GM12878 (cell line): ENCODE results near the gene SEPTIN5. TPM values are rescaled to one million over a fixed set of nuclear protein-coding genes. Genes with fewer than 3 reads are reported as not detected.

Source experiments
- ATAC-seq: fragments of 200-7000 bp; cut with Tn5 transposase; 3 replicates; pipeline ENCODE4 v1.9.1; 2020; ENCODE audit warnings: mild to moderate bottlenecking, moderate library complexity
- BruUV-seq: library from RNA; stranded (reverse); fragments of 400-500 nt; replicated peaks from 2 replicates; lab custom pipeline; 2021; lab: Mats Ljungman, UMichigan
- CTCF ChIA-PET: fragments of 300-600 bp; sonication (Branson Sonifier 250); formaldehyde crosslinking; extraction: SDS; loops from one replicate; lab custom pipeline; 2021; ENCODE audit warnings: inconsistent platforms; lab: Yijun Ruan, JAX
- POLR2A ChIA-PET: fragments of 350-600 bp; formaldehyde crosslinking; extraction: SDS; loops from one replicate; lab custom pipeline; 2021; ENCODE audit warnings: inconsistent platforms; lab: Charles Lee
- RAD21 ChIA-PET: fragments of 300-600 bp; sonication (Branson Sonifier 250); formaldehyde crosslinking; loops from one replicate; lab custom pipeline; 2023; ENCODE audit warnings: antibody characterized with exemption; ENCODE audit not compliant: unreplicated experiment; lab: Charles Lee
- SMC1A ChIA-PET: fragments of 300-600 bp; sonication (Branson Sonifier 250); formaldehyde crosslinking; loops from one replicate; lab custom pipeline; 2023; ENCODE audit not compliant: unreplicated experiment, uncharacterized antibody; lab: Charles Lee
- DNase-seq: peaks from one replicate; pipeline ENCODE4 v3.0.0-alpha.2; 2011; ENCODE audit warnings: low read depth, low spot score
- FAIRE-seq: peaks from 3 replicates; lab custom pipeline; 2011; peaks lifted over from hg19 to GRCh38; lab: Jason Lieb, UNC
- H2AFZ ChIP-seq: 2 replicates; pipeline ENCODE4 v1.6.0; 2011; ENCODE audit warnings: low read depth, low read length, control low read depth; ENCODE audit not compliant: control insufficient read depth
- H3K27ac ChIP-seq: 2 replicates; pipeline ENCODE4 v1.5.1; 2011; ENCODE audit warnings: control low read depth; ENCODE audit not compliant: control insufficient read depth, insufficient read depth
- H3K27me3 ChIP-seq, 2 experiments: replicated peaks in 1 of 2; 2 replicates each; pipeline versions ENCODE4 v1.6.0 to v1.6.1; 2011; ENCODE audit warnings: low read length in 1 of 2; ENCODE audit not compliant: control insufficient read depth in 2 of 2, insufficient read depth in 2 of 2
- H3K36me3 ChIP-seq, 2 experiments: 2 replicates each; pipeline ENCODE4 v1.5.1; 2011; ENCODE audit warnings: low read length in 1 of 2; ENCODE audit not compliant: control insufficient read depth in 2 of 2, insufficient read depth in 2 of 2
- H3K4me1 ChIP-seq: 2 replicates; pipeline ENCODE4 v1.6.1; 2011; ENCODE audit warnings: mild to moderate bottlenecking, low read length, moderate library complexity, mixed read lengths; ENCODE audit not compliant: control insufficient read depth, insufficient read depth
- H3K4me2 ChIP-seq: 2 replicates; pipeline ENCODE4 v1.6.0; 2011; ENCODE audit warnings: control low read depth; ENCODE audit not compliant: control insufficient read depth, insufficient read depth
- H3K4me3 ChIP-seq: fragments of 200-600 bp; sonication (generic); 2 replicates; pipeline ENCODE4 v1.5.1; 2016
- H3K79me2 ChIP-seq: 2 replicates; pipeline ENCODE4 v1.6.0; 2011; ENCODE audit warnings: low read length; ENCODE audit not compliant: control insufficient read depth, insufficient read depth
- H3K9ac ChIP-seq: 2 replicates; pipeline ENCODE4 v1.8.0; 2011; ENCODE audit warnings: low read length, control low read depth, mixed read lengths; ENCODE audit not compliant: control insufficient read depth, insufficient read depth
- H3K9me3 ChIP-seq: replicated peaks from 3 replicates; pipeline ENCODE4 v1.5.1; 2011; ENCODE audit warnings: mild to moderate bottlenecking, low read length; ENCODE audit not compliant: control insufficient read depth, insufficient read depth
- H4K20me1 ChIP-seq: 2 replicates; pipeline ENCODE4 v1.6.0; 2011; ENCODE audit not compliant: control insufficient read depth, insufficient read depth
- CREB1 ChIP-seq: IDR thresholded peaks from 2 replicates; pipeline ENCODE4 v1.6.1; 2012; ENCODE audit warnings: low read depth, mild to moderate bottlenecking, inconsistent platforms
- EGR1 ChIP-seq, 2 experiments: IDR thresholded peaks; 1 replicate in 1 of 2; 2 replicates in 1 of 2; pipeline ENCODE4 v1.6.1; 2011 to 2012; ENCODE audit warnings: low read depth in 2 of 2, low read length in 2 of 2, borderline replicate concordance in 1 of 2, mild to moderate bottlenecking in 1 of 2, moderate library complexity in 1 of 2
- IRF4 ChIP-seq: IDR thresholded peaks from 2 replicates; pipeline ENCODE4 v1.6.1; 2011; ENCODE audit warnings: low read depth, low read length
- PAX5 ChIP-seq: IDR thresholded peaks from 2 replicates; pipeline ENCODE4 v1.6.1; 2011; ENCODE audit warnings: low read depth, low read length, borderline replicate concordance
- POLR2AphosphoS2 ChIP-seq: IDR thresholded peaks from 2 replicates; pipeline ENCODE4 v1.6.1; 2011; ENCODE audit warnings: low read depth, mild to moderate bottlenecking, low read length, improper control_type of control experiment, moderate library complexity
- RUNX3 ChIP-seq: IDR thresholded peaks from 2 replicates; pipeline ENCODE4 v1.6.1; 2012; ENCODE audit warnings: low read length, inconsistent platforms
- TARDBP ChIP-seq: IDR thresholded peaks from 2 replicates; pipeline ENCODE4 v1.6.1; 2016; ENCODE audit warnings: borderline replicate concordance
- YY1 ChIP-seq: IDR thresholded peaks from 2 replicates; pipeline ENCODE4 v1.6.1; 2011; ENCODE audit warnings: low read depth, mild to moderate bottlenecking, low read length
- WGBS: methylation state at CpG from one replicate; pipeline ENCODE4 v1.1.6; 2016; ENCODE audit warnings: low lambda C conversion rate; ENCODE audit not compliant: insufficient replicate concordance, insufficient coverage; ENCODE audit errors: missing lambda C conversion rate; 5-methylcytosine and 5-hydroxymethylcytosine counted together
- in situ Hi-C: fragments of 300-500 bp; cut with MboI; formaldehyde crosslinking; loops from 9 replicates; pipeline ENCODE4 v1.14.3; 2018; ENCODE audit warnings: mixed read lengths
- intact Hi-C: fragments of 100-400 bp; cut with micrococcal nuclease; formaldehyde crosslinking; loops from one replicate; pipeline ENCODE4 v1.14.2; 2022; ENCODE audit not compliant: unreplicated experiment
- polyA plus RNA-seq, 11 experiments: library from polyadenylated mRNA; depleted of rRNA in 4 of 11; unstranded in 6 of 11; stranded (reverse) in 5 of 11; fragments of >200 nt; fragmentation: Nextera tagmentation in 4 of 11; fragmentation: Illumina TruSeq in 1 of 11; extraction: Ambion mirVana in 4 of 11; extraction: Trizol in 1 of 11; gene quantifications; 1 replicate in 1 of 11; 2 replicates in 10 of 11; pipeline versions ENCODE4 v1.2.1 to v1.2.3, GENCODE V29; 2011 to 2016; ENCODE audit warnings: inconsistent platforms in 2 of 11, missing spikeins in 2 of 11, low read depth in 1 of 11
- total RNA-seq, 4 experiments: library from RNA; depleted of rRNA in 3 of 4; stranded (reverse); fragments of >200 nt in 3 of 4; fragmentation: Illumina TruSeq in 1 of 4; extraction: Trizol in 1 of 4; gene quantifications; 2 replicates each; pipeline versions ENCODE4 v1.2.1 to v1.2.3, GENCODE V29; 2013 to 2021

The SEPTIN5 gene
- total and polyA plus RNA-seq, 10 of the 15 experiments (the other 5 are each of a cell fraction or from before 2014, with no cell fraction given): 0.13 to 1.1 (median 0.34) TPM; not detected in 5

GRCh38 chr22:19767427-19768341, 53.4 kb downstream of the SEPTIN5 start:
- no peaks in the 10 kb centered on the region for H3K36me3 ChIP-seq
- SMC1A ChIA-PET: no interaction called here
- no peak for DNase-seq
- TF ChIP-seq EGR1 (IDR thresholded peaks at IDR 0.05; ENCODE audit: borderline replicate concordance in 1 of 2, low read depth in 2 of 2, low read length in 2 of 2) (no peak), TARDBP (no peak), YY1 (no peak), PAX5 (no peak), IRF4 (no peak), POLR2AphosphoS2 (no peak), RUNX3 (no peak), CREB1 (no peak)
- TF ChIP-seq, all 136 proteins: peak for 0
- in situ Hi-C loops (no loop called here), intact Hi-C loops (no loop called here)
- no peaks in the 10 kb centered on the region for H3K79me2 ChIP-seq
- no peak overlapping the region for H3K27ac ChIP-seq
- no TSS peak for BruUV-seq
- H3K4me2 ChIP-seq: no peak overlapping the region
- peaks cover under 1% of the 10 kb centered on the region; the same call in 1 of the 2 replicates for H3K4me1 ChIP-seq
- RAD21 ChIA-PET: no interaction called here
- ATAC-seq (peak; percentile 48), FAIRE-seq (no peak)
- no peak overlapping the region for H2AFZ ChIP-seq
- H3K4me3 ChIP-seq: no peak overlapping the region
- H3K27me3 ChIP-seq: peaks cover 3 to 18% of the 10 kb centered on the region in 2 experiments; a peak in 3 of 4 replicates
- CTCF ChIA-PET: no interaction called here
- WGBS: 38% methylated on average over 32 of the region's 35 CpGs
- POLR2A ChIA-PET: no interaction called here
- H4K20me1 ChIP-seq: no peaks in the 10 kb centered on the region; the same call in 1 of the 2 replicates
- H3K9ac ChIP-seq: no peak overlapping the region
- H3K9me3 ChIP-seq: no peaks in the 10 kb centered on the region
